Skeletal muscle satellite cell (primary cell): ENCODE data around the gene SPAG16.

Source experiments
- H3K27me3 ChIP-seq: 2 replicates; pipeline ENCODE4 v1.7.0; 2013; ENCODE audit warnings: low read length; ENCODE audit not compliant: control insufficient read depth, insufficient read depth
- H3K36me3 ChIP-seq: 2 replicates; pipeline ENCODE4 v1.7.0; 2013; ENCODE audit warnings: mild to moderate bottlenecking, control low read depth, low read length; ENCODE audit not compliant: insufficient read depth
- H3K4me1 ChIP-seq: 2 replicates; pipeline ENCODE4 v1.7.0; 2013; ENCODE audit warnings: low read length; ENCODE audit not compliant: control insufficient read depth, insufficient read depth
- H3K4me2 ChIP-seq: 2 replicates; pipeline ENCODE4 v1.7.0; 2013; ENCODE audit warnings: mild to moderate bottlenecking, low read length
- H3K4me3 ChIP-seq: 2 replicates; pipeline ENCODE4 v1.7.0; 2013; ENCODE audit warnings: low read length
- H3K9ac ChIP-seq: 2 replicates; pipeline ENCODE4 v1.7.0; 2013; ENCODE audit warnings: mild to moderate bottlenecking, low read depth, low read length, moderate library complexity
- H3K9me3 ChIP-seq: replicated peaks from 2 replicates; pipeline ENCODE4 v1.7.0; 2013; ENCODE audit warnings: mild to moderate bottlenecking, control low read depth, low read length

SPAG16 gene

DNA sequence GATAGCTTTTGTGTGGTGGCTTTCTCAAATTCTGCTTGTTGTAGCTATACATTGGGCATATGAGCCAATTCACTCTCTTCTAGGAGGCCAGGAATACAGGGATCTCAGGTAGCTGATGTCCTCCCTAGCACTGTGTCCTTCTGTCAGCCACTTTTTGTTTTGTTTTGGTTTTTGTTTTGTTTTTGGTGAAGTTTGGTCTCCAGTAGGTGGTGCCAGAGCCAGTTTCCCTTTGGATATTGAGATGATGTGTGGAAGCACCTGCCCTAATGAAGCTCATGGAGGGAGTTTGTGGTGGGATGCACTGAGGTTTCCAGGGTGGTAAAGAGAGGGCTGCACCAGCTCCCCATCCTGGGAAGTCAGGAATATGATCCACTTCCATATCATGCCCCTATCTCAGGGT lies 1026.1 kb downstream of the SPAG16 start:
- no peak overlapping the region for H3K4me2 ChIP-seq
- no peaks in the 10 kb centered on the region for H3K27me3 ChIP-seq
- H3K36me3 ChIP-seq, result no peaks in the 10 kb centered on the region
- H3K9ac ChIP-seq, result no peak overlapping the region
- peaks cover 16% of the 10 kb centered on the region for H3K4me1 ChIP-seq
- H3K9me3 ChIP-seq, result peaks cover 3% of the 10 kb centered on the region
- no peak overlapping the region for H3K4me3 ChIP-seq

DNA sequence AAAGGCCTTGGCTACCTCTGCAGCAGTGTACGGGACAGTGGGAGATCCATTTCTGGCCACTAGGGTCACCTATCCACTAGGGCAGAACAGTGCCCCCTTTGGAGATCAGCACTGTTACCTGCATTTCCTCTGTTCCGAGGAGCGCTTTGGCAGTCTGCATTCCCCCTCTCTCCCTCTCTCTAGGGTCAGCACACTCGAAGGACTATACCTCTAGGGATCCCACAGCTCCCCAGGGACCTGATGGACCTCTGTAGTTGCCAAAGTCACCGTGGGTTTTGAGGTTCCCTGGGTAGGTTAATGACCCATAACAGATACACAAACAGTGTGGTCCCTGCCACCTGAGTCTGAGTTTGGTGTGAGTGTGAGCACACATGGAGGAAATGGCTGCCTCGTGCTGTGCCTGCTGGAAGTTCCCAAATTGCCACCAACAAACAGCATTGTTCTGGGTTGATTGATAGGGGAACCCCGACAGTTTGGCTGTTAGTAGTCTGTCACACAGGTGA lies 1026.8 kb downstream of the SPAG16 start:
- Histone ChIP-seq H3K9ac (no peak overlapping the region), H3K4me3 (no peak overlapping the region), H3K36me3 (no peaks in the 10 kb centered on the region), H3K4me1 (peaks cover 16% of the 10 kb centered on the region), H3K27me3 (no peaks in the 10 kb centered on the region), H3K9me3 (peaks cover 3% of the 10 kb centered on the region), H3K4me2 (no peak overlapping the region)

DNA sequence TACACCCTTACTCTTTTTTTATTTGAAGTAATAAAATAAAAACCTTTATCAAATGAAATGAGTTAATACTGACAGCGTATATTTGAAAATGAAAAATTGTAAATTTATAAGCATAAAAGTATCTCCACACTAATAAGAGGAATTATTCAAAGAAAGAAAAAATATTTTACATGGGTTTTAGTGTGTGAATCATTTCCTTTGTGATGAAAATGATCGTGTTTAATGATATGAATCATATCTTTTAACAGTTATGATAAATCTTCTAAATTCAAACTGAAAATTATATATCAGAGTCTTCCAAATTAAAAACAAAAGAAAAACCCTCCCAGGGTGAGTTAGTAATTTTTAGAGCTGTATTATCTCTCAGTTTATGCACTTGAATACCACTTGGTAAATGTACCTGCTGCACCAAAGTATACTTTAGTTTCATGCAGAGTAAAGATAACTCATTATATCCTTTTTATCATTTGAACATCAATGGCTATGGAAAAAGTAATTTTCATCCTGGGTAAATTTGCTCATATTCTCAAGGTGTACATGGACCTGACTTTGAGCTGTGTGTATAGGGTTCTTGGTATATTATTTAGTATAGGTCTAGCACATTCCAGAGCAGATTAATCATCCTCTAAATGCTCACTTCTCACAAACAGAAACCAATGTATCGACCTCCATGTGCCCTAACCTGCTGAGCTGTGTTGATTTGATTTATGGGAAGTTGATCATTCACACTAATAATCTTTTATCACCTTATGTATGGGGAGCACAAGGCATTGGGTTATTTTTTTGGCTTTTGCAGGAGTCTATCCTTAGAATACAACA lies 1027.9 kb downstream of the SPAG16 start:
- Histone ChIP-seq H3K27me3 (no peaks in the 10 kb centered on the region), H3K9me3 (peaks cover 3% of the 10 kb centered on the region), H3K4me2 (peak overlapping the region; percentile 70), H3K36me3 (no peaks in the 10 kb centered on the region), H3K4me3 (peak overlapping the region; percentile 30), H3K9ac (no peak overlapping the region), H3K4me1 (peaks cover 16% of the 10 kb centered on the region)

DNA sequence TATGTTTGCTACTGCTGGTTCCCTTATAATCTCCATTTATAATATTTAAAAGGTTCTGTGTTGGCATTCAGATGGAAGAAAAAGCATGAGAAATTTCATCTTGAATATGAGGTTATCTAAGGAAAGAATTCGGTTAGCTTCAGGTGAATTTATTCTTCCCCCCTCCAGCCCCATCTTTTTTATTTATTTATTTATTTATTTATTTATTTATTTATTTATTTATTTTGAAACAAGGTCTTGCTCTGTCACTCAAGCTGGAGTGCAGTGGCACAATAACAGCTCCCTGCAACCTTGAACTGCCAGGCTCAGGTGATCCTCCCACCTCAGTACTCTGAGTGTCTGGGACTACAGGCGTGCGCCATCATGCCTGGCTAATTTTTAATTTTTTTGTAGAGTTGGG lies 1031.1 kb downstream of the SPAG16 start:
- H3K4me3 ChIP-seq, result no peak overlapping the region
- H3K4me1 ChIP-seq, result peaks cover 16% of the 10 kb centered on the region
- no peaks in the 10 kb centered on the region for H3K9me3 ChIP-seq
- H3K9ac ChIP-seq, result no peak overlapping the region
- no peaks in the 10 kb centered on the region for H3K36me3 ChIP-seq
- no peak overlapping the region for H3K4me2 ChIP-seq
- no peaks in the 10 kb centered on the region for H3K27me3 ChIP-seq

DNA sequence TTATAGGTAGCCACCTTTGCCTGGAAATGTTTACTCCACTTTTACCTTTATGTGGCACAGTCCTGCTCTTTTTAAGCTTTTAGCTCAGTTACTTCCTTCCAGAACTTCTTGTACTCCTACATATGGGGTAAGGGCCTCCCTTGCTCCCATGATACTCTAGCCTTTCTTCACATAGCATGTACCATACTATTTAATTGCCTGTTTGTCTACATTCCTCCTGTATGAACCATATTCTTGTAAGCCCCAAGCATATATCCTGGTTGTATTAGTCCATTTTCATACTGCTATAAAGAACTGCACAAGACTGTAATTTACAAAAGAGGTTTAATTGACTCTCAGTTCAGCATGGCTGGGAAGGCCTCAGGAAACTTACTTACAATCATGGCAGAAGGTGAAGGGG lies 1035.9 kb downstream of the SPAG16 start:
- Histone ChIP-seq H3K4me2 (no peak overlapping the region), H3K4me3 (no peak overlapping the region), H3K9ac (no peak overlapping the region), H3K36me3 (no peaks in the 10 kb centered on the region), H3K27me3 (no peaks in the 10 kb centered on the region), H3K4me1 (no peaks in the 10 kb centered on the region), H3K9me3 (no peaks in the 10 kb centered on the region)

DNA sequence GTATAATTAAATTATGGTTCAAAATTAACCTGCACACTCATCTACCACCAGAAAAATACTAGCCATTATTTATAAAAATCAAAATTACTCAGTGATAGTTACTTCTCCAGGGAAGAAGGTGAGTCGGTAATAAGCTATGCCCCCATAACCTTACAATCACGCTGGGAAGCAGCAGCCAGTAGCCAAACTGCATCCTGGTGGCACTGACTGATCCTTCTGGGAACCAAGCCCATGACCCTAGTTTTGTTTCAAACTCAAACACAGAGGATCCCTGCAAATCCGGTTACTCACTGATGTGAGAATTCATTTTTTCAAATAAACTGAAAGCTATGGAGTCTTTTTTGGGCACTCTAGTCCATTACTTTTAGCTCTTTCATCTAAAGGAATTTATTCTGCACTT lies 1038.4 kb downstream of the SPAG16 start:
- Histone ChIP-seq H3K9ac (no peak overlapping the region), H3K27me3 (no peaks in the 10 kb centered on the region), H3K36me3 (no peaks in the 10 kb centered on the region), H3K9me3 (no peaks in the 10 kb centered on the region), H3K4me3 (no peak overlapping the region), H3K4me1 (no peaks in the 10 kb centered on the region), H3K4me2 (no peak overlapping the region)

DNA sequence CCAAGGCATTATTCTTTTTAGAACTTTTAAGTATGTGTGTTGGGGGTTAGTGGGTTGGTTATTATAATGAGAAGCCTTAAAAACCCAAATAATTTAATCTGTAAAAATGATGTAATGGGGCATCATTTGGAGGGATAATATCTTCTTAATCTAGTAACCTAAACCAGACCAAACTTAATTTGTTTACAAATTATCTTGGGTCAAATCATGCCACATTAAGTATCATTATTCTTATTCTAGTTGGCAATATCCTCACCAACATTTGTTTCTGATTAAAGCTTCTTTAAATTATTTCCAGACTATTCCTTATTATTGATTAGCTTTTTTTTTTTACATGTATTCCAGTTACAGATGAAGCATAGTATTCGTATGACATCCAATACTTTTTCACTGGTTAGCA lies 1041.1 kb downstream of the SPAG16 start:
- H3K9me3 ChIP-seq, result no peaks in the 10 kb centered on the region
- H3K27me3 ChIP-seq, result no peaks in the 10 kb centered on the region
- H3K9ac ChIP-seq, result no peak overlapping the region
- no peaks in the 10 kb centered on the region for H3K4me1 ChIP-seq
- no peak overlapping the region for H3K4me3 ChIP-seq
- H3K36me3 ChIP-seq, result no peaks in the 10 kb centered on the region
- H3K4me2 ChIP-seq, result no peak overlapping the region

DNA sequence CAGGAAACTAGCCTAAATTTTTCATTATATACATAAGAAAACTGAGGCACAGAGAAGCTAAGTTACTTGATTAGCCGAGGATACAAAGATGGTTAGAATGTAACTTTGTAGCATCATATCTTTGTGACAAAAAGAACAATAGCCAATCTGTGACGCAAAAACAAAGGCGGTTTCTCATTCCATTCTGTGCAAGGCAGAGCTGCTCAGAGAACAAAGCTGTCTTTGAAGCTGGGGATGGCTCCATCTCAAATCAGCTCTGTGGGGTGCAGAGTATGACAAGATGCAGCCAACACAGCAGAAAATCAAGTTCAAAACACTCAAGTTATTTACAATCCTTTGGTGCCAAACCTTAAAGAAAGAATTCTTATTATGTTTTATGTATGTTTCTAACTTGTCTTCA lies 1044.7 kb downstream of the SPAG16 start:
- no peak overlapping the region for H3K4me2 ChIP-seq
- no peaks in the 10 kb centered on the region for H3K27me3 ChIP-seq
- H3K36me3 ChIP-seq, result no peaks in the 10 kb centered on the region
- no peak overlapping the region for H3K4me3 ChIP-seq
- H3K9me3 ChIP-seq, result no peaks in the 10 kb centered on the region
- H3K9ac ChIP-seq, result no peak overlapping the region
- no peaks in the 10 kb centered on the region for H3K4me1 ChIP-seq

DNA sequence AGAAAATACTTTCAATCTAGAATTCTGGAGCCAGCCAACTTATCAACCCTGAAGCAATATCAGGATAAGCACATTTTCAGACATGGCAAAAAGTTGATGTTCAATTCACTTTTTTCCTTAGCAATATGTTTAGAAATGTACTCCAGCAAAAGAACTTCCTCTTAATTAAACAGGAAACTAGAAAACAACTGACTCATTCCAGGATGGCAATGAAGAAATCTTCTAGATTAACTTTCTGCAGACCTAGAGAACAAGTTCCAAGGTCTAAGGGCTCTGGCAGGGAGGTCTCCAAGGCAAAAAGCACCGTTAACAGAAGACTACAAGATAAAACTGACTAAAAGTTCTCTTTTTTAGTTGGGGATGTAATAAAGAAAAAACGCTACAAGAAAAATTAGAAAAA lies 1057.4 kb downstream of the SPAG16 start:
- H3K9me3 ChIP-seq, result no peaks in the 10 kb centered on the region
- H3K4me1 ChIP-seq, result no peaks in the 10 kb centered on the region
- no peaks in the 10 kb centered on the region for H3K27me3 ChIP-seq
- H3K9ac ChIP-seq, result no peak overlapping the region
- H3K36me3 ChIP-seq, result no peaks in the 10 kb centered on the region
- no peak overlapping the region for H3K4me3 ChIP-seq
- H3K4me2 ChIP-seq, result no peak overlapping the region

DNA sequence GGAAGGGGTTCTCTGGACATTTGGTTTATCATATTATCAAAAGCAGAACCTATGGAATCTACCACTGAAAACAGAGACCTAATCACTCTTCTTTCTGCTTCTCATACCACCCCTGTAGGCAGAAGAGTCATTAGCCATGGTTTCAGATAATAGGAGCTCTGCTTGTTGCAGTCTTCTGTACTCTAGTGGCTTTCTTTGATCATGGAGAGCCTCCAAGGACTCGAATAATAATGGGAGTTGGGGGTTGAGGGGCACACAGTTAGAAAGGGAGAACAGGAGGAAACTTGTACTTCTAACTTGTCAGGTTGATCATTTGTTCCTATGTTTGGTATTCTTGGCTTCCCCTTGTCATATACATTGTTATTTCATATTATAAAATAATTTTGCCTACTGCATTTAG lies 1074.2 kb downstream of the SPAG16 start:
- Histone ChIP-seq H3K36me3 (no peaks in the 10 kb centered on the region), H3K27me3 (no peaks in the 10 kb centered on the region), H3K9ac (no peak overlapping the region)

DNA sequence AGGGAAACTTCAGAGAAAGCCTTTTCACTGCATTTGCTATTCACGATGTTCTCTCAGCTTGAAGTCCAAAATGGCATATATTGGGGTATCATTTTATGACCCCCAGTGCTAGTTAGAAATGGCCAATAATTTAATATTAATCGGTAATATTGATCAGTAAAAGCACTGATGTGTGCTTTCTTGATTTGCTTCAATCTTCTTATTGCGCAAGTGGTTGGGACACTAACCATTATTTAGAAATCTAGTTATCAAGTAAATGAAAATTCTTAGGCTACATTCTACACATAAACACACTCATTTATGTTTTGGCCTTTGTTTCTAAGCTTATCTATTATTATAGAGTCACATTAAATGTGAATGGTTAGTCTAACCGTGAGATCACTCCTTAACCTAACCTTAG lies 1076.9 kb downstream of the SPAG16 start:
- Histone ChIP-seq H3K4me3 (no peak overlapping the region), H3K4me2 (no peak overlapping the region), H3K27me3 (no peaks in the 10 kb centered on the region), H3K4me1 (no peaks in the 10 kb centered on the region), H3K9me3 (no peaks in the 10 kb centered on the region), H3K36me3 (no peaks in the 10 kb centered on the region), H3K9ac (no peak overlapping the region)

More for the DNA sequence above, 1074.2 kb downstream of the SPAG16 start:
- no peaks in the 10 kb centered on the region for H3K4me1 ChIP-seq
- H3K4me2 ChIP-seq, result no peak overlapping the region
- no peak overlapping the region for H3K4me3 ChIP-seq
- no peaks in the 10 kb centered on the region for H3K9me3 ChIP-seq

DNA sequence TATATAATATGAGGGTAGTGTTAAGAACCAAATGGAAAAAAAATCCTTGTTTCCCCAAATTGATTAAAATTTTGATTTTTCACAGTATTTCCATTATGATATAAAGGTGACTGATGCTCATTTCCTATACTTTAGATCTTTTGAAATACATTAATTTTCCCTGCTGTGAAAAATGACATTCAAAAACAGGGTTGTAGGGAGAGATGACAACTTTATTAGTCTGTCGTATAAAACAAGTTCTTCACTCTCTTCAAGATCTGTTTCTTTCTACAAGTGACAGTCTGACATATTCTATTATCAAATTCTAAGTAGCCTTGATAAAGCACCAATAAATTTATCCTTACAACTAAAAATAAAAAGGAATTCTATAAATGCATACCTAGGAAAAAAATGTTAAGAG lies 1081.3 kb downstream of the SPAG16 start:
- Histone ChIP-seq H3K9ac (no peak overlapping the region), H3K4me2 (no peak overlapping the region), H3K36me3 (no peaks in the 10 kb centered on the region), H3K4me3 (no peak overlapping the region), H3K27me3 (no peaks in the 10 kb centered on the region), H3K4me1 (no peaks in the 10 kb centered on the region), H3K9me3 (no peaks in the 10 kb centered on the region)
